NCI-H2196 treated with DMSO at 0.1 percent for 48 hours (cell line): ENCODE measurements around the gene STAG3.
"Not testable (repeated sequence)": the region's sequence is repeated elsewhere in the genome, so short reads cannot be mapped to it uniquely, and the experiment has no call there.

ENCODE experiments used
- DNase-seq: peaks from one replicate; lab custom pipeline; 2025; ENCODE audit not compliant: unreplicated experiment; lab: John Stamatoyannopoulos, UW

STAG3 gene

DNA sequence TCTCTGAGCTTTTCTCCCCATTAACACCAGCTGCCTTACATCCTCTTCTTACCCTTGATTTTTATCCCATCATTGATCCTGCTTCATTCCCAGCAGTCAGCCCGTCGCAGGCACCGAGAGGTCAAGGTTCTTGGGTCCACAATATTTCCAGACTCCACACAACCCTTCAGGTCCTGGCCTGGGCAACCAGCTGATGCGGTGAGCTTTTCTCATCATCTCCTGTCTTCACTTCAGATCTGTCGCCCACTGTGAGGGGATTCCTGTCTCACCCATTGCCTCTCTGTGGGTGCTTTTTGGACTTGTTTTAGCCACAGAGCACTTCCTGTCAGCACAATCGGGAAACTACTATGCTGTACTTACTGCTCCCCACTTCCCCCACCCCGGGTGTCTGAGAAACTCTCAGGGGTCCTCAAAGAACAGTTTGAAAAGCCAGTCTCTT is 33.6 kb downstream of the STAG3 start:
- DNase-seq, result no peak

DNA sequence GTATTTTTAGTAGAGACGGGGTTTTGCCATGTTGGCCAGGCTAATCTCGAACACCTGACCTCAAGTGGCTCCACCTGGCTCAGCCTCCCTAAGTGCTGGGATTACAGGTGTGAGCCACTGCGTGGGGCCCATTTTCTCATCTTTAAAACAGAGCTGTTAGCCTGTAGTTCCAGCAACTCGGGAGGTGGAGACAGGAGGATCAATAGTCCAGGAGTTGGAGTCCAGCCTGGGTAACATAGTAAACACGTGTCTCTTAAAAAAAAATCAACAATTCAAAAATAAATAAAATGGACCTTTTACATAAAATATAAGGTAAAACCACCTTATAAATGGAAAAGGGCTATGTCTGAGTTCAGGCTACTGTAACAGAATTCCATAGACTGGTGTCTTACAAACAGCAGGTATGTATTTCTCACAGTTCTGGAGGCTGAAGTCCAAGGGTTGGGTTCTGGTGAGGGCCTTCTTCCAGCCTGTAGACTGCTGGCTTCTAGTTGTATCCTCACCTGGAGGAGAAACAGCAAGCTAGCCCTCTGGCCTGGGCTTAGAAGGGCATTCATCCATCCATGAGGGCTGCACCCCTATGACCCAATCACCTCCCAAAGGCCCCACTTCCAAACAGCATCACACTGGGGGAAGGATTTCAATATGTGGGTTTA is 35.0 kb downstream of the STAG3 start:
- DNase-seq, result no peak

GRCh38 chr7:100213672-100214071 is 36.0 kb downstream of the STAG3 start:
- DNase-seq, result no peak

DNA sequence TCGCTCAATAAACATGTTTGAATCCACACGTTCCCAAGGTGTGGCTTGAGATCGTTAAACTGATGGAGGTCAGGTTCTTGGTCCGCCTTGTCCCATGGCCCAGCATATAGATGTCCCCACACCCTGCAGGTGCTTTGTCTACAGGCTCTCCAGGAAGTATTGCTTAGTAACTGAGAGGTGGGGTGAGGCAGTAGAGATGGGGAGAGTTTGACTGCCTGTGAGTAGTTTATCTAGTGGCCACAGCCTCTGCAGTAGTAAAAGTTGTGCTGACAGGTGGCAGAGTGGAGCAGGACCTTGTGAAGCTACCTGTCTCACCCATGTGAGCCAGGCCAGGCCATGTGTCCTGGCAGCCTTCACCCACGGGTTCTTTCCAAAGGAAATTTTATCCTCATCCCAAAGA is 36.6 kb downstream of the STAG3 start:
- DNase-seq, result not testable (repeated sequence)

DNA sequence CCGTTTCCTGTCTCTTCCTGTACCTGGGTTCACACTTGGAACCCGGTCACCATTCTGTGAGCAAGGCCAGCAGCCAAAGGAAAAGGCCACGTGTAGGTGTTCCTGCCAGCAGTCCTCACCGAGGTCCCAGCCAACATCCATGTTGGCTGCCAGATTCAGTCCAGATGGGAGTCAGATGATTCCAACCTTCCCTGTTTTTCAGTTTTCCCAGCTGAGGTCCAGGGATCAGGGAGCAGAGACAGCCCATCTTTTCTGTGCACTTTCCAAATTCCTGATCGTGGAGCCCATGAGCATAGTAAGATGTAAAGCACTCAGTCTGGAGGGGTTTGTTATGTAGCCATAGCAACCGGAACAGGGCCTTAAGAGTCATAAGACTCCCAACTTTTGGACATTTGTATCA is 38.2 kb downstream of the STAG3 start:
- no peak for DNase-seq

DNA sequence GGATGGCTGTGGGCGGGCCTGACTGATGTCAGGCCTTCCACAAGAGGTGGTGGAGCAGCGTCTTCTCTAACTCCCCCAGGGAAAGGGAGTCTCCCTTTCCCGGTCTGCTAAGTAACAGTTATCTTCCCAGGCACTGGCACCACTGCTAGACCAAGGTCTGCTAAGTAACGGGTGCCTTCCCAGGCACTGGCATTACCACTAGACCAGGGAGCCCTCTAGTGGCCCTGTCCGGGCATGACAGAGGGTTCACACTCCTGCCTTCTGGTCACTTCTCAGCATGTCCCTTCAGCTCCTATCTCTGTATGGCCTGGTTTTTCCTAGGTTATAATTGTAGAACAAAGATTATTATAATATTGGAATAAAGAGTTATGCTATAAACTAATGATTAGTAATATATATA is 40.2 kb downstream of the STAG3 start:
- DNase-seq, result peak; percentile 19

DNA sequence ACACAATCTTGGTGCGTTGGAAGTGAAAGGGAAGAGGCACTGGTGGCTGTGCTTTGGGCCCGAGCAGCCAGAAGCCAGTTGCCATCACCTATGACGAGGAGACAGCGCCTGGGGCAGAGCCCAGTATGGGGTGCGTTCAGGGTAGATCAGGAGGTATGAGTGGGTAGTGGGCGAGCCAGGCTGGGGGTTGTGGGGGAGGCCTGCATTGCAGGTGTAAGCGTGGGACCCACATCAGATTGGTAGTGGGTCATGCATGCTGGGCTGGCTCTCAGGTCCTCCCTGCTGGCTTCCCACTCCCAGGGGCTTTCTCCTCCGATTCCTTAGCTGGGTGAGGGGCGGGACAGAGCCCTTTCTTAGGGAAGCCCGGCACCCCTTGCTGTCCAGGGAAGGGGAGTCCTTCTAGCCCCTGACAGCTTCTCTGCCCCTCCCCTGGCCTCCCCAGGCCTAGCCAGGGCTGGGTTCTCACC is 41.6 kb downstream of the STAG3 start:
- DNase-seq, result no peak

DNA sequence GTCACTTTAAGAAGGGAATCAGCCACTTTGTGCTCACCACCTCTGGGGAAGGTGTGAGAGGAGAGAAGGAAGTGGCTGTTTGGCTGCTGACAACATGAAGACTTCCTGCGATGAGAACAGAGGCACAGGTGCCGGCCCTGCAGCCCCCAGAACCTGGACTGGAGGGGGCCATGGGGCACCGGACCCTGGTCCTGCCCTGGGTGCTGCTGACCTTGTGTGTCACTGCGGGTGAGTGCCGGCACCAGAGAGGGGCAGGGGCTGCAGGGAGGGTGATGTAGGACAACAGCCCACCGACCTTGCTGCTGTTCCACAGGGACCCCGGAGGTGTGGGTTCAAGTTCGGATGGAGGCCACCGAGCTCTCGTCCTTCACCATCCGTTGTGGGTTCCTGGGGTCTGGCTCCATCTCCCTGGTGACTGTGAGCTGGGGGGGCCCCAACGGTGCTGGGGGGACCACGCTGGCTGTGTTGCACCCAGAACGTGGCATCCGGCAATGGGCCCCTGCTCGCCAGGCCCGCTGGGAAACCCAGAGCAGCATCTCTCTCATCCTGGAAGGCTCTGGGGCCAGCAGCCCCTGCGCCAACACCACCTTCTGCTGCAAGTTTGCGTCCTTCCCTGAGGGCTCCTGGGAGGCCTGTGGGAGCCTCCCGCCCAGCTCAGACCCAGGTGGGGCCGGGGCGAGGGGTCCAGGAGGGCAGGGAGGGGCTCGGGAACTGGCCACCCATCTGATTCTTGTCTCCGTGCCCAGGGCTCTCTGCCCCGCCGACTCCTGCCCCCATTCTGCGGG is 42.3 kb downstream of the STAG3 start, which contains the start of gene PVRIG:
Gene PVRIG (plus strand): TSS at position 149 of the 785 bp plus-strand sequence. CDS start 22 bp downstream, at position 171.
- DNase-seq, result not testable (repeated sequence)

- DNase-seq, result no peak
These were observed 43.0 kb downstream of the STAG3 start for GRCh38 chr7:100220586-100221230.

DNA sequence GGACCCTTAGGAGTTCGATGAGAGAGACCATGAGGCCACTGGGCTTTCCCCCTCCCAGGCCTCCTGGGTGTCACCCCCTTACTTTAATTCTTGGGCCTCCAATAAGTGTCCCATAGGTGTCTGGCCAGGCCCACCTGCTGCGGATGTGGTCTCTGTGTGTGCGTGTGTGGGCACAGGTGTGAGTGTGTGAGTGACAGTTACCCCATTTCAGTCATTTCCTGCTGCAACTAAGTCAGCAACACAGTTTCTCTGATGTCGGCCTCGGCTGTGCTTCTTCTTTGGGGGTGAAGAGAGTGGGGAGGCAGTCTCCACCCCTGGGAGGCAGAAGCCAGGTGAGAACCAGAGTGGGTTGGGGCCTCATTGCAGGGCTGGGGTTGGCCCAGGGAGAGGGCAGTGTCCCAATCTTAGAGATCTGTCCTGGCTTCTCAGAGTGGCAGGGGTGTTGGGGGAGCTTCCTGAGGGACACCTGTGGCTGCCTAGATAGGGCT is 43.6 kb downstream of the STAG3 start:
- no peak for DNase-seq

DNA sequence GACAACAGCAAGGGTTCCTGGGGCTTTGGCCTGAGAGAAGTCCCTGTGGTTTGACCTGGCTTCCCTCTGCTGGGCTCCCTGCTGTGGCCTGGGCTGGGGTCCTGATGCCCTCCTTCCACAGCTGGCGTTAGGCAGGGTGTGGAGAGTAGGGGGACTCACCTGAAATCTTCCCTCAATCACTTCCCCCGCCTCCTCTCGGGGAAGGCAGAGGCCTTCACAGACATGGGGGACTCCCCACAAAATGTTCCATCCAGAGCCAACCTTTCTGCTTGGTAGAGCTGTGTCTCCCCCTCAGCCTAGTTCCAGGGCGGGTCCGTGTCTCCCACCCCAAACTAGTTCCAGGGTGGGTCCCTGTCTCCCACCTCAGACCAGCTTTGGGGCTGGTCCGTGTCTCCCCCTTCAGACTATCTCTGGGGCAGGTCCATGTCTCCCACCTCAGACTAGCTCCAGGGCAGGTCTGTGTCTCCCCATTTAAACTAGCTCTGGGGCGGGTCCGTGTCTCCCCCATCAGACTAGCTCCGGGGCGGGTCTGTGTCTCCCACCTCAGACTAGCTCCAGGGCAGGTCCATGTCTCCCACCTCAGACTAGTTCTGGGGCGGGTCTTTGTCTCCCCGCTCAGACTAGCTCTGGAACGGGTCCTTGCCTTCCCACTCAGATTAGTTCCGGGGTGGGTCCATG is 44.2 kb downstream of the STAG3 start:
- DNase-seq, result no peak

DNA sequence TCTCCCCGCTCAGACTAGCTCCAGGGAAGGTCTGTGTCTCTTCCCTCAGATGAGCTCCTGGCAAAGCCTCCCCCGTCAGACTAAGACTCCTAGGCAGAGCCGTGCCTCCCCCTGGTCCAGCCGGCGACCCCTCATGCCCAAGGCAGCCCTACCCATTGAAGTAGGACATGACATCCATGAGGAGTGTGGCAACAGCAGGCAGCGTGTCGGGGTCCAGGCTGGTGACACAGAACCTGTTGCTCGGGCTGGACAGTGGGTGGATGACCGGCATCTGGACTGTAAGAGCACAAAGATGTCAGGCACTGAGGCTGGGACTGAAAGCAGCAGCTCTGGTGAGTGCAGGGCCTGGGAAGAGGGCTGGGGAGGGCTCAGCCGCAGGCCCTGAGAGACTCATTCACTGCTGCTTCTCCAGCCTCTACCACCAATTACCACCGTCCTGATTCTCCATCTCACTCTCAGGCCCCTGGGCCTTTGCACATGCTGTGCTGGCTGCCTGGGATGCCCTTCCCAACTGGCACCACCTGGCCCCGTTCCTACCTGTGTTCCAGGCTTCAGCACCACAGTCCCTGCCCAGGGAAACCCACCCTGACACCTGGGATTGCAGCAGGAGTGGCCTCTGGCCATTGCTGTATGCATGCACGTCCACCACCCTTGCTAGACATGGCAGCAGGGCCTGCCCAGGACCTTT is 44.9 kb downstream of the STAG3 start:
- DNase-seq, result no peak

DNA sequence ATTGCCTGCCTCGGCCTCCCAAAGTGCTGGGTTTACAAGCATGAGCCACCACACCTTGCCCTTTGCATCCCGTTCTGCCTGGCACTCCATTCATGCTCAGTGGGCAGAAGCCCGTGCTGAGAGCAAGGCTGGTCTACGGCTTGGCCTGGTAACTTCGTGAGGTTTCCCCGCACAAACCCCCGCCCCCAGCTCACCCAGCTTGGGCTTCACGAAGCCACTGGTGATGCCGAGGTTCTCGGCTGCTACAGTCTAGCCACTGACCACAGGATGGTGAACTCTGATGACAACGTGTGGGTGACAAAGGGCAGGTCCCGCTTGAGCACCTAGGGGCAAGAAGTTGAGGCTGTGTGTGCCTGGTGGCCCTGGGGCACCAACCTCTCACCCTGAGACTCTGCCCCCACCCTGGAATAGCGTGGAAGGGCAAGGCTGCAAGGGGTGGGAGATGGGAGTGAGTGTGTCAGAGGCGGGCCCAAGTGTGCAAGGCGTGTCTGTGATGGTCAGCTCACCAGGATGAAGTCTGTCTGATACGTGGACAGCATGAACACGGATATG is 45.7 kb downstream of the STAG3 start:
- not testable (repeated sequence) for DNase-seq

GRCh38 chr7:100224891-100225290 is 47.2 kb downstream of the STAG3 start:
- DNase-seq, result not testable (repeated sequence)

- DNase-seq, result not testable (repeated sequence)
These were observed 57.1 kb downstream of the STAG3 start for GRCh38 chr7:100234660-100235317.

DNA sequence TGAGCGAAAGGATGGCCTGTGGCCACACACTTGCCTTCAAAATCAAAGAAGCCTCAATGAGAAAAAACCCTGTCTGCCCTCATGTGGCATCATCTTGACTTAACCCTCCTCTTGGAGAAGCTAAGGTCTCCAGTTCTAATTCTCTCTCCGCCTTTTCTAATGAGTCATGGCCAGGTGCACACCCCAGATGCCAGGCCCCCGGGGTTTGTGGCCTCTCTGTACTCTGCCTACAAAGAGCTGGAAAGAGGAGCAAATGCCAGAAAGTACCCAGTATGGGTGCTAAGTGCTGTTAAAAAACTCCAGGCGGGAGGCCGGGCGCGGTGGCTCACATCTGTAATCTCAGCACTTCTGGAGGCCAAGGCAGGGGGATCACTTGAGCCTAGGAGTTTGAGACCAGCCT is 62.3 kb downstream of the STAG3 start:
- DNase-seq, result not testable (repeated sequence)

DNA sequence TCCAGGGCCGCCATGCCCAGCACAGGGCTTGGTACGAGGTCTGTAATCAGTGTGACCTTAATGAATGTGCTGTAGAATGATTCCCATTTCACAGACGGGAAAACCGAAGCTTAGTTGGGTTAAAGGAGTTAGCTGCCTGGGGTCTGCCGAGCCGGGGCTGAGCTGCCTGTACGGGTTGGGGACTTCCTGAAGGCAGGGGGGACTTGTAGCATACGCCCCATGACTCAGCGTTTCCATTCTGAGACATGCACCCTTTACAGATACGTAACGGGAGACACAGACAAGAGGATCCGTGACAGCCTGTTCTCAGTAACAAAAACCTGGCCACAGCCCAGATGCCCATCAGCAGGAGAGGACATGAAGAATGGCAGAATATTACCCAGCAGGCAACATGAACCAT is 65.7 kb downstream of the STAG3 start:
- not testable (repeated sequence) for DNase-seq

DNA sequence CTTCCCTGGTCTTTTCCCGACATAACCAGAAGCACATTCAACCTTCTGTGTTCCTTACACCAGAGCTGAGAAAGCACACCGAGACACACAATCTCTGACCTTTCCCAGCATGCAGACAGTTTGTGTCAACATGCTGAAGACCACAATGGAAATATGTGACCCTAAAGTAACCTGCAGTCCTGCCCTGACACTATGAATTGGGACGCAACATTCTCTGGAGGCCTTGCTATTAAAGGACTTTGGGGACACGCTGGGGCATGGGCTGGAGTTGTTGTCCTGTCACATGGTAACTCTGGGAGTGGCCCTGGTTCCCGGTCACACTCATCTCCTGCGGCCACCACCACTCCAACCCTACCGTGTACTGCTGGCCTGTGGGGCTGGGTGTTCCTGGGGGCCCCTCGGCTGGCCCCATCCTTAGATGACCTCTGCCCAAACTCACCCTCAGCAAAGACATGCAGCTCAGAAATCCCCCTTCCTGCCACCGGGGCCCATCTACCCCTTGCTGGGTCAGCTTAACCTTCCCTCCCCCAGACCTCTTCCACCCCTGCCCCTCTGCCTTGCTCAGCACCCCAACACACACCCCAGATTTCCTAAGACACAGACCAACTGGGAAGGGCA is 67.4 kb downstream of the STAG3 start:
- DNase-seq, result not testable (repeated sequence)
